ENCODE measurements around the gene CDH23. TPM values are rescaled to one million over a fixed set of nuclear protein-coding genes. Genes with fewer than 3 reads are reported as not detected.

Gene CDH23
- polyA plus RNA-seq, 1 donor from 2014 or later: 6.6 TPM

DNA sequence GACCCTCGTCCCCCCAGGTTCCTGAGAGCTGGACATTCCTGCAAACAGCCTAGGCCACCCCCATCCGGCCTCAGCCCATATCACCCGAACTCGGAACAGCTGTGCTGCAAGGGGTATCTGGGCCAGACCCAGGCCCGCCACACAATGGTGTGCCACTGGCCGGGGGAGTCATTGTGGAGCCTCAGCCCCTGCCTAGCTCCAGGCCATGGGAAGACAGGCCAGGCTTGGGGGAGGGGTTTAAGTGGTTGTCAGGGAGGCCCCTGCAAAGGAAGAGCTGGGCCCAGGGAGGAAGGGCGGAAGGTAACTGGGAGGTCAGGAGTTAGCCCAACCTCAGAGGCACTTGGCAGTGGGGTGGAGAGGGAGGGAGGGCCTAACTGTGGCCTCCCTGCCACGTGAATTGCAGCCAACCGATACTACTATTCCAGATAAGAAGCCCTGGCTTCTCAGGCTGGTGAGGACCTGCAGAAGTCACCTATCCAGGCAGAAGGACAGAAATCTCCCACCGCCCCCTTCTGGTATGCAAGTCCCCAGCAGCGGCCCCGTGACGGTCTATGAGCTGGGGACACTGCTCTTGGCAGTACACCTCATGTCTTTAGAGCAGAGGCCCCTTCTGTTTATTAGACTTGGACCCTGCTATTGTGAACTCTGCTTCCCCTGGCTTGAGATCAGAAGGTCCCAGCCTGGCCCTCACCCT lies 349.8 kb downstream of the CDH23 start:
- Histone ChIP-seq H3K9me2 (ENCODE audit: insufficient read depth, low read length) (no peaks in the 10 kb centered on the region), H2AFZ (ENCODE audit: low read depth, low read length) (no peak overlapping the region), H3K4me2 (ENCODE audit: low read length) (no peak overlapping the region), H3F3A (ENCODE audit: insufficient read depth, low read length, poor library complexity, severe bottlenecking) (no peaks in the 10 kb centered on the region), H3K27me3 (ENCODE audit: insufficient read depth, low read depth, low read length) (no peaks in the 10 kb centered on the region), H3K79me2 (replicated peaks; ENCODE audit: insufficient read depth, low read length) (no peaks in the 10 kb centered on the region), H4K20me1 (ENCODE audit: insufficient read depth) (no peaks in the 10 kb centered on the region), H3K9ac (ENCODE audit: low read length) (no peak overlapping the region), H3K9me3 (ENCODE audit: low read length) (no peaks in the 10 kb centered on the region), H3K36me3 (ENCODE audit: insufficient read depth, low read length) (no peaks in the 10 kb centered on the region), H3K27ac (ENCODE audit: low read length) (no peak overlapping the region), H3K4me3 (ENCODE audit: low read length) (no peak overlapping the region)
- TF ChIP-seq SMC3 (conservative IDR thresholded peaks at IDR 0.05; ENCODE audit: poor library complexity): no peak
- no peak for TF ChIP-seq TAF1 (IDR thresholded peaks at IDR 0.05; ENCODE audit: low read depth)
- no peak for TF ChIP-seq EZH2 (IDR thresholded peaks at IDR 0.05; ENCODE audit: borderline replicate concordance, insufficient read depth, low read length, poor library complexity, severe bottlenecking)
- TF ChIP-seq, protein P1, sequence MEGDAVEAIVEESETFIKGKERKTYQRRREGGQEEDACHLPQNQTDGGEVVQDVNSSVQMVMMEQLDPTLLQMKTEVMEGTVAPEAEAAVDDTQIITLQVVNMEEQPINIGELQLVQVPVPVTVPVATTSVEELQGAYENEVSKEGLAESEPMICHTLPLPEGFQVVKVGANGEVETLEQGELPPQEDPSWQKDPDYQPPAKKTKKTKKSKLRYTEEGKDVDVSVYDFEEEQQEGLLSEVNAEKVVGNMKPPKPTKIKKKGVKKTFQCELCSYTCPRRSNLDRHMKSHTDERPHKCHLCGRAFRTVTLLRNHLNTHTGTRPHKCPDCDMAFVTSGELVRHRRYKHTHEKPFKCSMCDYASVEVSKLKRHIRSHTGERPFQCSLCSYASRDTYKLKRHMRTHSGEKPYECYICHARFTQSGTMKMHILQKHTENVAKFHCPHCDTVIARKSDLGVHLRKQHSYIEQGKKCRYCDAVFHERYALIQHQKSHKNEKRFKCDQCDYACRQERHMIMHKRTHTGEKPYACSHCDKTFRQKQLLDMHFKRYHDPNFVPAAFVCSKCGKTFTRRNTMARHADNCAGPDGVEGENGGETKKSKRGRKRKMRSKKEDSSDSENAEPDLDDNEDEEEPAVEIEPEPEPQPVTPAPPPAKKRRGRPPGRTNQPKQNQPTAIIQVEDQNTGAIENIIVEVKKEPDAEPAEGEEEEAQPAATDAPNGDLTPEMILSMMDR (IDR thresholded peaks at IDR 0.05; ENCODE audit: poor library complexity, severe bottlenecking): no peak
- TF ChIP-seq, protein P2, sequence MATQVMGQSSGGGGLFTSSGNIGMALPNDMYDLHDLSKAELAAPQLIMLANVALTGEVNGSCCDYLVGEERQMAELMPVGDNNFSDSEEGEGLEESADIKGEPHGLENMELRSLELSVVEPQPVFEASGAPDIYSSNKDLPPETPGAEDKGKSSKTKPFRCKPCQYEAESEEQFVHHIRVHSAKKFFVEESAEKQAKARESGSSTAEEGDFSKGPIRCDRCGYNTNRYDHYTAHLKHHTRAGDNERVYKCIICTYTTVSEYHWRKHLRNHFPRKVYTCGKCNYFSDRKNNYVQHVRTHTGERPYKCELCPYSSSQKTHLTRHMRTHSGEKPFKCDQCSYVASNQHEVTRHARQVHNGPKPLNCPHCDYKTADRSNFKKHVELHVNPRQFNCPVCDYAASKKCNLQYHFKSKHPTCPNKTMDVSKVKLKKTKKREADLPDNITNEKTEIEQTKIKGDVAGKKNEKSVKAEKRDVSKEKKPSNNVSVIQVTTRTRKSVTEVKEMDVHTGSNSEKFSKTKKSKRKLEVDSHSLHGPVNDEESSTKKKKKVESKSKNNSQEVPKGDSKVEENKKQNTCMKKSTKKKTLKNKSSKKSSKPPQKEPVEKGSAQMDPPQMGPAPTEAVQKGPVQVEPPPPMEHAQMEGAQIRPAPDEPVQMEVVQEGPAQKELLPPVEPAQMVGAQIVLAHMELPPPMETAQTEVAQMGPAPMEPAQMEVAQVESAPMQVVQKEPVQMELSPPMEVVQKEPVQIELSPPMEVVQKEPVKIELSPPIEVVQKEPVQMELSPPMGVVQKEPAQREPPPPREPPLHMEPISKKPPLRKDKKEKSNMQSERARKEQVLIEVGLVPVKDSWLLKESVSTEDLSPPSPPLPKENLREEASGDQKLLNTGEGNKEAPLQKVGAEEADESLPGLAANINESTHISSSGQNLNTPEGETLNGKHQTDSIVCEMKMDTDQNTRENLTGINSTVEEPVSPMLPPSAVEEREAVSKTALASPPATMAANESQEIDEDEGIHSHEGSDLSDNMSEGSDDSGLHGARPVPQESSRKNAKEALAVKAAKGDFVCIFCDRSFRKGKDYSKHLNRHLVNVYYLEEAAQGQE (IDR thresholded peaks at IDR 0.05; ENCODE audit: borderline replicate concordance): no peak
- no peak for TF ChIP-seq EP300 (conservative IDR thresholded peaks at IDR 0.05; ENCODE audit: poor library complexity, severe bottlenecking)
- TF ChIP-seq POLR2AphosphoS5 (IDR thresholded peaks at IDR 0.05): no peak
- TF ChIP-seq MXI1 (conservative IDR thresholded peaks at IDR 0.05; ENCODE audit: poor library complexity, severe bottlenecking): no peak
- TF ChIP-seq RAD21 (conservative IDR thresholded peaks at IDR 0.05): no peak

DNA sequence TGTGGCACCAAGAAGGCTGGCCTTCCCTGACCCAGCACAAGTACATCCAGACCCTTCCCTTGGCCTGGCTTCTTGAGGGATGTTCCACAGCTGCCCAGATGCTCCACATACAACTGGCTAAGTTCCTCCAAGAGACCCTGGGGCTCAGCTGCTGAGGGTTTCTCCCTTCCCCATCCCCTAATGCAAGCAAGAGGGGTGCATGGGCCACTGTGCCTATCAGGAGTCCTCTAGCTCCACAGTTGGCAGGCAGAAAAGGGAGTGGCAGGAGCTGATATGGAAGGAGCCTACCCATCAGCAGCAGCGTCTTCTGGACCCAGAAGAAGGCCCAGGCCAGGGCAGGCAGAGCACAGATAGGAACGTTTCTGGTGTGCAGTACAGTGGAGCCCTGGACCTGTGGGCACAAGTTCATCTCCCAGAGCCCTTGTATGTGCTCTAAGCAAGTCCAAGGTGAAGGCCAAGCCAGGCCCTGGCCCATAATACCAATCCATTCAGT lies 350.4 kb downstream of the CDH23 start:
- Histone ChIP-seq H3F3A (ENCODE audit: insufficient read depth, low read length, poor library complexity, severe bottlenecking) (no peaks in the 10 kb centered on the region), H3K27me3 (ENCODE audit: insufficient read depth, low read depth, low read length) (no peaks in the 10 kb centered on the region), H3K4me2 (ENCODE audit: low read length) (no peak overlapping the region), H3K27ac (ENCODE audit: low read length) (no peak overlapping the region), H3K36me3 (ENCODE audit: insufficient read depth, low read length) (no peaks in the 10 kb centered on the region), H3K4me3 (ENCODE audit: low read length) (no peak overlapping the region), H3K9ac (ENCODE audit: low read length) (no peak overlapping the region), H3K9me3 (ENCODE audit: low read length) (no peaks in the 10 kb centered on the region), H3K9me2 (ENCODE audit: insufficient read depth, low read length) (no peaks in the 10 kb centered on the region), H3K79me2 (replicated peaks; ENCODE audit: insufficient read depth, low read length) (no peaks in the 10 kb centered on the region), H2AFZ (ENCODE audit: low read depth, low read length) (no peak overlapping the region), H4K20me1 (ENCODE audit: insufficient read depth) (no peaks in the 10 kb centered on the region)
- no peak for TF ChIP-seq EP300 (conservative IDR thresholded peaks at IDR 0.05; ENCODE audit: poor library complexity, severe bottlenecking)
- no peak for TF ChIP-seq TAF1 (IDR thresholded peaks at IDR 0.05; ENCODE audit: low read depth)
- no peak for TF ChIP-seq SMC3 (conservative IDR thresholded peaks at IDR 0.05; ENCODE audit: poor library complexity)
- TF ChIP-seq, protein P1 (IDR thresholded peaks at IDR 0.05; ENCODE audit: poor library complexity, severe bottlenecking): no peak
- TF ChIP-seq MXI1 (conservative IDR thresholded peaks at IDR 0.05; ENCODE audit: poor library complexity, severe bottlenecking): no peak
- TF ChIP-seq POLR2AphosphoS5 (IDR thresholded peaks at IDR 0.05): no peak
- TF ChIP-seq, protein P2 (IDR thresholded peaks at IDR 0.05; ENCODE audit: borderline replicate concordance): no peak
- TF ChIP-seq RAD21 (conservative IDR thresholded peaks at IDR 0.05): no peak
- no peak for TF ChIP-seq EZH2 (IDR thresholded peaks at IDR 0.05; ENCODE audit: borderline replicate concordance, insufficient read depth, low read length, poor library complexity, severe bottlenecking)

All from neural cell (in vitro differentiated cells).